Transverse colon (tissue), 4 donors: ENCODE results near the gene MAN1C1.

Source experiments
- CTCF ChIP-seq, 5 experiments: fragments of 200-600 bp in 3 of 5; fragments of 450-650 bp in 2 of 5; sonication (generic) in 3 of 5; IDR thresholded peaks; 1 replicate in 2 of 5; 2 replicates in 3 of 5; pipeline ENCODE4 v1.5.1; 2016 to 2017; ENCODE audit warnings: antibody characterized with exemption in 5 of 5, inconsistent platforms in 3 of 5, mild to moderate bottlenecking in 2 of 5, moderate library complexity in 1 of 5
- EP300 ChIP-seq: sonication (generic); formaldehyde crosslinking; IDR thresholded peaks from one replicate; pipeline ENCODE4 v1.6.1; 2017; ENCODE audit warnings: antibody characterized with exemption, low read depth
- POLR2A ChIP-seq: fragments of 450-650 bp; IDR thresholded peaks from one replicate; pipeline ENCODE4 v1.6.1; 2016; ENCODE audit warnings: antibody characterized with exemption, mild to moderate bottlenecking, moderate library complexity
- POLR2AphosphoS5 ChIP-seq, 3 donors: sonication (generic); formaldehyde crosslinking; IDR thresholded peaks; one replicate each; pipeline ENCODE4 v1.6.1; 2016; ENCODE audit warnings: antibody characterized with exemption in 3 of 3

DNA sequence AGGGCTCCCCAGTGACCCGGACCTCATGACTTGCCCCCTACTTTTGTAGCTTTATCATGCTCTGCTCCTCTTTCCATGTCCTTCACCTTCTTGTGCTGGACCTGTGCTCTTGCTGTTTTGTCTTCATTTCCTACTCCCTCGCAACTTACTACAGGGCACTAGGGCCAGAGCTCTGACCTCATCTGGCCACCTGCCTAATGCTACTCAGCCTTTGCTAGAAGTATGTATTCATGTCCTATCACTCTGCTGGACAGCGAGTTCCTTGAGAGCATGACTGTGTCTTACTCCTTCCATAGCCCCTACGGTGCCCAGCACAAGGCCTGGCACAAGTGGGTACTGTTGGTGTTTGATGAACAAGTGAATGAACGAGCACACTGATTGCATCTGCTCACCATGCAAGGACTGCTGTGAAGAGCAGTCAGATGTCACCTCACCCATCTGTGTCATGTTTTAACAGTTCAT lies 205.1 kb downstream of the MAN1C1 start:
- TF ChIP-seq EP300 (no peak), CTCF (IDR thresholded peaks at IDR 0.05) (no peak), POLR2A (no peak), POLR2AphosphoS5 (IDR thresholded peaks at IDR 0.05) (no peak)
